HG02840 (cell line): Measurements from ENCODE around the gene MTA3.
A peak's percentile ranks its signal among the peaks of the same experiment; 100 is the strongest.
"Not testable (repeated sequence)": the region's sequence is repeated elsewhere in the genome, so short reads cannot be mapped to it uniquely, and the experiment has no call there.

Source experiments
- ATAC-seq: cut with Tn5 transposase; IDR thresholded peaks from one replicate; pipeline ENCODE4 v1.9.1; 2021; ENCODE audit warnings: mild to moderate bottlenecking, moderate library complexity, moderate number of reproducible peaks; ENCODE audit not compliant: unreplicated experiment, low FRiP score

The MTA3 gene

GRCh38 chr2:42568401-42569115 lies at the start of gene MTA3:
Gene MTA3, plus strand, starts transcription at chr2:42568632. Its CDS starts 114 bp downstream, at chr2:42568746.
- peak; percentile 37 for ATAC-seq

GRCh38 chr2:42519624-42520023 lies 48.8 kb upstream of the MTA3 start:
- ATAC-seq: no peak

- ATAC-seq: no peak
Observed at GRCh38 chr2:42522035-42522434, 46.4 kb upstream of the MTA3 start.

- no peak for ATAC-seq
Observed at GRCh38 chr2:42523341-42523740, 45.1 kb upstream of the MTA3 start.

- ATAC-seq: no peak
Observed at GRCh38 chr2:42532397-42532796, 36.0 kb upstream of the MTA3 start.

GRCh38 chr2:42537493-42537892 lies 30.9 kb upstream of the MTA3 start:
- ATAC-seq: no peak

- ATAC-seq: no peak
Observed at GRCh38 chr2:42542871-42543270, 25.6 kb upstream of the MTA3 start.

GRCh38 chr2:42545023-42545721 lies 23.3 kb upstream of the MTA3 start:
- no peak for ATAC-seq

GRCh38 chr2:42545841-42546390 lies 22.5 kb upstream of the MTA3 start:
- ATAC-seq: no peak

- peak; percentile 67 for ATAC-seq
Observed at GRCh38 chr2:42547014-42547413, 21.4 kb upstream of the MTA3 start.

- no peak for ATAC-seq
Observed at GRCh38 chr2:42547446-42548295, 20.8 kb upstream of the MTA3 start.

- no peak for ATAC-seq
Observed at GRCh38 chr2:42550870-42551269, 17.6 kb upstream of the MTA3 start.

- no peak for ATAC-seq
Observed at GRCh38 chr2:42554392-42554791, 14.0 kb upstream of the MTA3 start.

GRCh38 chr2:42556315-42556890 lies 12.0 kb upstream of the MTA3 start:
- no peak for ATAC-seq

GRCh38 chr2:42557306-42557705 lies 11.1 kb upstream of the MTA3 start:
- ATAC-seq: no peak

- no peak for ATAC-seq
Observed at GRCh38 chr2:42558827-42559226, 9.6 kb upstream of the MTA3 start.

GRCh38 chr2:42560133-42560532 lies 8.3 kb upstream of the MTA3 start:
- not testable (repeated sequence) for ATAC-seq

GRCh38 chr2:42560899-42561298 lies 7.5 kb upstream of the MTA3 start:
- no peak for ATAC-seq

- no peak for ATAC-seq
Observed at GRCh38 chr2:42562474-42563144, 5.8 kb upstream of the MTA3 start.

- ATAC-seq: no peak
Observed at GRCh38 chr2:42566025-42566424, 2.4 kb upstream of the MTA3 start.
